Mammary epithelial cell (primary cell): ENCODE measurements around the gene AUTS2.

Experiments
- CTCF ChIP-seq, 2 donors: IDR thresholded peaks in 1 of 2; conservative IDR thresholded peaks in 1 of 2; 2 replicates each; pipeline ENCODE4 v1.5.1; 2011 to 2012; ENCODE audit warnings: inconsistent platforms in 2 of 2, low read length in 2 of 2, mild to moderate bottlenecking in 2 of 2, control low read depth in 1 of 2, low read depth in 1 of 2; ENCODE audit not compliant: insufficient read depth in 1 of 2; ENCODE audit errors: extremely low read depth in 1 of 2
- EZH2 ChIP-seq: IDR thresholded peaks from 2 replicates; pipeline ENCODE4 v1.6.1; 2012; ENCODE audit warnings: low read length, inconsistent platforms, borderline replicate concordance

- TF ChIP-seq CTCF (conservative IDR thresholded peaks at IDR 0.05 in 1 of 2, IDR thresholded peaks at IDR 0.05 in 1 of 2; ENCODE audit: extremely low read depth in 1 of 2, insufficient read depth in 1 of 2, low read depth in 1 of 2, low read length in 2 of 2) (no peak), EZH2 (no peak)
These were observed 985.9 kb downstream of the AUTS2 start for GRCh38 chr7:70583965-70584883.
